Activated T-cell treated with anti-CD3 and anti-CD28 coated beads for 48 hours (primary cell): ENCODE results near the gene C16orf92.
A peak's percentile ranks its signal among the peaks of the same experiment; 100 is the strongest.

Source experiments
- DNase-seq: peaks from one replicate; pipeline ENCODE4 v3.0.0-alpha.2; 2020; ENCODE audit warnings: low read depth

Gene C16orf92

GRCh38 chr16:29989111-29989858 lies 33.7 kb upstream of the C16orf92 start:
- DNase-seq, result no peak

- no peak for DNase-seq
Observed at GRCh38 chr16:29990034-29990433, 33.0 kb upstream of the C16orf92 start.

GRCh38 chr16:29990883-29991570 lies 32.0 kb upstream of the C16orf92 start:
- no peak for DNase-seq

- DNase-seq, result no peak
Observed at GRCh38 chr16:29991571-29991904, 31.5 kb upstream of the C16orf92 start.

GRCh38 chr16:29992344-29992967 lies 30.5 kb upstream of the C16orf92 start:
- no peak for DNase-seq

- DNase-seq, result no peak
Observed at GRCh38 chr16:29993191-29993902, 29.7 kb upstream of the C16orf92 start.

- DNase-seq, result no peak
Observed at GRCh38 chr16:29993903-29994599, 28.9 kb upstream of the C16orf92 start.

- DNase-seq, result peak; percentile 73
Observed at GRCh38 chr16:29994600-29995323, 28.2 kb upstream of the C16orf92 start.

- peak; percentile 85 for DNase-seq
Observed at GRCh38 chr16:29995324-29995910, 27.6 kb upstream of the C16orf92 start, which contains the start of gene HIRIP3. HIRIP3 (minus strand) TSS chr16:29995617; CDS start chr16:29995605, 12 bp downstream.

- peak; percentile 99 for DNase-seq
Observed at GRCh38 chr16:29995911-29996765, 26.9 kb upstream of the C16orf92 start, which contains the start of gene INO80E. INO80E (plus strand) TSS chr16:29996241; CDS start chr16:29996311, 70 bp downstream.

GRCh38 chr16:29996766-29997250 lies 26.2 kb upstream of the C16orf92 start:
- DNase-seq, result no peak

GRCh38 chr16:29999605-30000004 lies 23.4 kb upstream of the C16orf92 start:
- no peak for DNase-seq

GRCh38 chr16:30000735-30001631 lies 22.0 kb upstream of the C16orf92 start:
- DNase-seq, result no peak

GRCh38 chr16:30002614-30003346 lies 20.2 kb upstream of the C16orf92 start:
- DNase-seq, result no peak

- DNase-seq, result no peak
Observed at GRCh38 chr16:30003670-30004423, 19.2 kb upstream of the C16orf92 start.

GRCh38 chr16:30004424-30004776 lies 18.6 kb upstream of the C16orf92 start:
- no peak for DNase-seq

GRCh38 chr16:30004811-30005242 lies 18.2 kb upstream of the C16orf92 start:
- no peak for DNase-seq
